Left forelimb (tissue), 1 donor: ENCODE results near the gene GRN.
"Not testable (repeated sequence)": the region's sequence is repeated elsewhere in the genome, so short reads cannot be mapped to it uniquely, and the experiment has no call there.

ENCODE experiments used
- DNase-seq: peaks from one replicate; pipeline ENCODE4 v3.0.0-alpha.2; 2018; ENCODE audit warnings: low spot score

Gene GRN

DNA sequence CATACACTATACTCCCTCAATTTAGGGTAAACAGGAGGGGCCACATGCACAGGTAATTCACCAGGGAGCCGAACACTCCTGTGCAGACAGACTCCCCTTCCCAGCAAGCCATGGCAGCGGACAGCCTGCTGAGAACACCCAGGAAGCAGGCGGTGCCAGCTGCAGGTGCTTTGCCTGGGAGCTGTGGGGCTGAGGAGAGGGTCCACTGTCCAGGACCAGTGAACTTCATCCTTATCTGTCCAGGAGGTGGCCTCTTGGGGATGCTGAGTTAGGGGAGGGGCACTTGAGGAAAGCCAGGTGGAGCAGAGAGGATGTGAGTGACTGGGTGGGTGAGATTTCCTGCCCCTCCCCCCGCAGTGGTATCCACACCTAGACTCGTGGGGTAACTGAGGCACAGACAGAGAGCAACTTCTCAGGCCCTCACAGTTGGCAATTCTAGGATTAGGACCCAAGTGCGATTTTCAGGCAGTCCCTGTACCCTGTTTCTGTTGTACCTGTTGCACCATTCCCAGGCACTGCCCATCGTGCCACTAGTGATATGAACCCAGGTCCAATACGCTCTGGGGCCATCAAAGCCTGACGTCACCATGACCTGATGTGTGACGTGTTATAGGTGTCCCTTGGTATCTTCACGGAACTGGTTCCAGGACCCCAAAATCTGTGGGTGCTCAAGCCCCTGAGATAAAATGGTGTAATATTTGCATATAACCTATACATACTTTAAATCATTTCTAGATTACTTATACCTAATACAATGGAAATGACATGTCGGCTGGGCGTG is 1.2 kb downstream of the GRN start:
- no peak for DNase-seq

DNA sequence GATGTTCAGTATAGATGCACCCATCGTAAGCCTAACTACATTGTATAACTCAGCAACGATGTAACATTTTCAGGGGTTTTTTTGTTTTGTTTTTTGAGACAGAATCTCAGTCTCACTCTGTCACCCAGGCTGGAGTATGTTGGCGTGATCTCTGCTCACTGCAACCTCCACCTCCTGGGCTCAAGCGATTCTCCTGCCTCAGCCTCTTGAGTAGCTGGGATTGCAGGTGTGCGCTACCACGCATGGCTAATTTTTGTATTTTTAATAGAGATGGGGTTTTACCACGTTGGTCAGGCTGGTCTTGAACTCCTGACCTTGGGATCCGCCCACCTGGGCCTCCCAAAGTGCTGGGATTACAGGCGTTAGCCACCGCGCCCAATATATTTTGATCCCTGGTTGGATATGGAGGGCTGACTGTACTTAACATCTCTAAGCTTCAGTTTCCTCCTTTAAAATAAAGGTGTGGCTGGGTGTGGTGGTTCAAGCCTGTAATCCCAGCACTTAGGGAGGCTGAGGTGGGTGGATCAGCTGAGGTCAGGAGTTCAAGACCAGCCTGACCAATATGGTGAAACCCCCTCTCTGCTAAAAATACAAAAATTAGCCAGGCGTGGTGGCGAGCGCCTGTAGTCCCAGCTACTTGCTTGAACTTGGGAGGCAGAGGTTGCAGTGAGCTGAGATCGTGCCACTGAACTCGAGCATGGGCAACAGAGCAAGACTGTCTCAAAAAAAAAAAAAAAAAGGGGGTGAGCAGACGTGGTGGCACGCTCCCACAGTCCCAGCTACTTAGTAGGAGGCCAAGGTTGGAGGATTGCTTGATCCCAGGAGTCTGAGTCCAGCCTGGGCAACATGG is 2.3 kb downstream of the GRN start:
- DNase-seq = not testable (repeated sequence)

DNA sequence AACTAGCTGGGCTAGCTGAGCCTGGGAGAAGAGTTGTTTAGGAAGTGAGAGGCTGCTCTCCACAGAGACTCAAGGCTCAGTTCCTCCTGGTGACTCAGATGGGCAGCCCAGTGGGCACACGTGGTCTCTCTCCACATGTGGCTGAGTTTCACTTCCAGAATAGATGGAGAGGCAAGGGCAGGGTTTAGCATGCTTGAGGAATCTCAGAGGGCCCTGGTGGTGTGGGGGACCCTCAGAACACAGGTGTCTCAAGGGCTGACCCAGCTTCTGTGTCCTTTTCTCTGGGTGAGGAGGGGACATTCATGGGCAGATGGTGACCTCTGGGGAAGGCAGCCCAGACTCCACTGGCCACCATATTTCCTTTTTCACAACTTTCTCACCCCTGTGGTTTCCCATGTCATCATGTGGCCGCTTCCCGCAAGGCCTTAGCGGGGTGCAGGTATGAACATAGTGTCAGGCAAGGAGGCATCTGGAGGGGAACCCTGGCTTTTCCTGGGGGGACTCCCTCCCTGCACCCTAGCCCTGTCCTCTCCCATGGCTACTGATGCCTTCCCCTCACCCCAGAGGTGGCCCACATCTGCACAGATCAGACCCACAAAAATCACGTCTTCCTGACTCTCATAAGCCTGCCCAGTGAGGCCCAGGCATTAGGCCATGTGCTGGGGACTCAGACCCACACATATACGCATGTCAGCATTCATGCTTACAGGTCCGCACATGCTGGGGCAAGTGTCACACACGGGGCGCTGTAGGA is 3.3 kb downstream of the GRN start:
- DNase-seq = no peak

DNA sequence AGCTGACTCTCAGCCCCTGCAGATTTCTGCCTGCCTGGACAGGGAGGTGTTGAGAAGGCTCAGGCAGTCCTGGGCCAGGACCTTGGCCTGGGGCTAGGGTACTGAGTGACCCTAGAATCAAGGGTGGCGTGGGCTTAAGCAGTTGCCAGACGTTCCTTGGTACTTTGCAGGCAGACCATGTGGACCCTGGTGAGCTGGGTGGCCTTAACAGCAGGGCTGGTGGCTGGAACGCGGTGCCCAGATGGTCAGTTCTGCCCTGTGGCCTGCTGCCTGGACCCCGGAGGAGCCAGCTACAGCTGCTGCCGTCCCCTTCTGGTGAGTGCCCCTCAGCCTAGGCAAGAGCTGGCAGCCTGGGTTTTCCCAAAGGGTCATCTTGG is 3.9 kb downstream of the GRN start:
- no peak for DNase-seq

DNA sequence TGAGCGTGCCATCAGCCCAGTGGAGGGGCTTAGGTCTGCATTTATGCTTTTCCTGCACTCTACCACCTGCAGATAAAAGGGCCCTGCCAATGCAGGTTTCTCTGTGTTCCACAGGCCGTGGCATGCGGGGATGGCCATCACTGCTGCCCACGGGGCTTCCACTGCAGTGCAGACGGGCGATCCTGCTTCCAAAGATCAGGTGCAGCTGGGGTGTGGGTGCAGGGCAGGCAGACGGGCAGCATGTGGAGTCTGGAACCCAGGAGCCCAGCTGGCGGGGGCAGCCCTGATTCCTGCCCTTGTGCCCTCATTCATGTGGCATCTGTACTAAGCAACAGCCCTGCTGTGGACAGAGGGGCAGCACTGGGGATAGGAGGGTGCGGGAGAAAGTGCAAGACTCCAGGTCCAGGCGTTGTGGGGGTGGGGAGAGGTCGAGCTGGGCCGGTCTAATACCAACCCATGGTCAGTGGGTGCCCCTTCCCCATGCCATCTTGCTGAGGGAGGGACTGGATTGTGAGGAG is 4.5 kb downstream of the GRN start:
- DNase-seq = no peak

DNA sequence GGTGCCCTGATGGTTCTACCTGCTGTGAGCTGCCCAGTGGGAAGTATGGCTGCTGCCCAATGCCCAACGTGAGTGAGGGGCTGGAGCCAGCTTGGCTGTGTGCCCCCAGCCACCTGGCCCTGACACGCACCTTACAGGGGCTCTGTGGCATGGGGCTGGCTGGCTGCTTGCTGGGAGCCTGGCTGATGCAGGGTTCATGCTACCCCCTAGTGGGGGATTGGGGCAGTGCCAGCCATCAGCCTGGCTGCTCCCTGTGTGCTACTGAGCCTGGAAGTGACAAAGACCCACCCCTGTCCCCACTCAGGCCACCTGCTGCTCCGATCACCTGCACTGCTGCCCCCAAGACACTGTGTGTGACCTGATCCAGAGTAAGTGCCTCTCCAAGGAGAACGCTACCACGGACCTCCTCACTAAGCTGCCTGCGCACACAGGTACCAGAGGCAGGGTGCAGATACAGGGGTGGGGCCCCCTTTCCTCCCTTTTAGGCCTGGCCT is 5.7 kb downstream of the GRN start:
- no peak for DNase-seq

DNA sequence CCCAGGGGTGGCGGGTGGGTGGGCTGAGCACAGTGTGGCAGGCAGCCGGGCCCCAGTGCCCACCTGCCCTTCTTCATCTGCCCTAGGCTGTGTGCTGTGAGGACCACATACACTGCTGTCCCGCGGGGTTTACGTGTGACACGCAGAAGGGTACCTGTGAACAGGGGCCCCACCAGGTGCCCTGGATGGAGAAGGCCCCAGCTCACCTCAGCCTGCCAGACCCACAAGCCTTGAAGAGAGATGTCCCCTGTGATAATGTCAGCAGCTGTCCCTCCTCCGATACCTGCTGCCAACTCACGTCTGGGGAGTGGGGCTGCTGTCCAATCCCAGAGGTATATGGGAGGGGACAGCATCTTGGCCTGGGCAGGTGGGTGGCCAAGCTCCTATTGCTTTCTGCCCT is 6.4 kb downstream of the GRN start:
- DNase-seq = no peak

DNA sequence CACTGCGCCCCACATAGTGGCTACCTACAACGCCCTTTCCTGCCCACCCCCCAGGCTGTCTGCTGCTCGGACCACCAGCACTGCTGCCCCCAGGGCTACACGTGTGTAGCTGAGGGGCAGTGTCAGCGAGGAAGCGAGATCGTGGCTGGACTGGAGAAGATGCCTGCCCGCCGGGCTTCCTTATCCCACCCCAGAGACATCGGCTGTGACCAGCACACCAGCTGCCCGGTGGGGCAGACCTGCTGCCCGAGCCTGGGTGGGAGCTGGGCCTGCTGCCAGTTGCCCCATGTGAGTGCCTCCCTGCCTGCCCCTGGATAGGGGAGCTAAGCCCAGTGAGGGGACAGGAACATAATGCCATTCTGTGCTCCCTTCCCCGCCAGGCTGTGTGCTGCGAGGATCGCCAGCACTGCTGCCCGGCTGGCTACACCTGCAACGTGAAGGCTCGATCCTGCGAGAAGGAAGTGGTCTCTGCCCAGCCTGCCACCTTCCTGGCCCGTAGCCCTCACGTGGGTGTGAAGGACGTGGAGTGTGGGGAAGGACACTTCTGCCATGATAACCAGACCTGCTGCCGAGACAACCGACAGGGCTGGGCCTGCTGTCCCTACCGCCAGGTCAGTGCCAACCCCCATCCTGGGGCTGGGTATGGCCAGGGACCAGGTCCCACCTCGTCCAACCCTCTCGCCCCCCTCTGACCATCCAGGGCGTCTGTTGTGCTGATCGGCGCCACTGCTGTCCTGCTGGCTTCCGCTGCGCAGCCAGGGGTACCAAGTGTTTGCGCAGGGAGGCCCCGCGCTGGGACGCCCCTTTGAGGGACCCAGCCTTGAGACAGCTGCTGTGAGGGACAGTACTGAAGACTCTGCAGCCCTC is 7.1 kb downstream of the GRN start:
- DNase-seq = no peak

DNA sequence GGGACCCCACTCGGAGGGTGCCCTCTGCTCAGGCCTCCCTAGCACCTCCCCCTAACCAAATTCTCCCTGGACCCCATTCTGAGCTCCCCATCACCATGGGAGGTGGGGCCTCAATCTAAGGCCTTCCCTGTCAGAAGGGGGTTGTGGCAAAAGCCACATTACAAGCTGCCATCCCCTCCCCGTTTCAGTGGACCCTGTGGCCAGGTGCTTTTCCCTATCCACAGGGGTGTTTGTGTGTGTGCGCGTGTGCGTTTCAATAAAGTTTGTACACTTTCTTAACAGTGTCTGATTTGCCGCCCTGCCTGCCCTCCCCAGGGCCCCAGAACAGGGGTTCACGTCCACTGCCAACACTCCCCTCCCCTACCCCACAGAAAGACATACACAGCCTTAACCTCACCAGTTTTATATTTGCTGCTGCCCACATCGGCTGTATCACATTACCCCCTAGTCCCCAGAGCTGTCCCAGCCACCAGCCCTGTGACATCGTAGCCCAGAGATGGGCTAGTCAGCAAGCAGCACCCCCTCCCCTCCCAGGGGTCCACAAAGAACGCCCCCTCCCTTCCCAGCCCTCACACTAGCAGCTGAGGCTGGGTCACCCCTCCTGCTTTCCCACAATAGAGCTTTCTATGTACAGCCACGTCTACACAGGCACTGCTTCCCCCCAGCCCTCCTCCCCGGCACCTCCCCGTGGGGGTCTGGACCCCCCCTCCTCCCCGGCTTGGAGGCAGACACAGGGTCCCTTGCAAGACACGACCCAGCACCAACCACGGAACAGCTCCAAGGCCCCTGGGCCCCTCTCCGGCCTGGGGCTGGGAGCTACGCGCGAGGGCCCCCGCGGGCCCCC is 7.9 kb downstream of the GRN start:
- no peak for DNase-seq

DNA sequence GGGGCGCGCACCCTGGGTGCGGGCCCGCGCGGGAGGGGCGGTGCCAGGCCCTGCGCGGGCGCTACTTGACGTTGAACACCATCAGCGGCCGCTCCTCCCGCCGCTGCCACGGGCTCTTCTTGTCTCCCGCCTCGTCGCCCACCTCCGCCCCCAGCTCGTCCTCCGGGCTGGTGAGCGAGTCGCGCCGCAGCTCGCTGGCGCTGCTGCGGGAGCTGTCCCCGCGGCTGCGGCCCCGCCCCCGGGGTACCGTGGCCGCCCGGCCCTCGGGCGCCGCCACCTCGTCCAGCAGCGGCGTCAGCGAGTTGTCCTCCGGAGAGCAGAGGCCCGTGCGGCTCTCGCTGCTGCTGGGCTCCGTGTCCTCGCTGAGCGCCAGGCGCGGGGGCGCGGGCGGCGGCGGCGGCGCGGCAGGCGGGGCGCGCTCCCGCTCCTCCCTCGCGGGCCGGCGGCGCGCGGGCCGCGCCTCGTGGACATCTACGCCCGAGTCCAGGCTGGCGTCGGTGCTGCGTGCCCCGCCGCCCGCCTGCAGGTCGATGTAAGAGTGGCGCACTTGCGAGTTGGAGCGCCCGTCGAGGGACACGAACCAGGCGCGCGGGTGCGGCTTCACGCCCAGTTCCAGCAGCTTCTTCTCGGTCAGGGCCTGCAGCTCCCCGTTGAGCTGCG is 8.7 kb downstream of the GRN start:
- DNase-seq = no peak

DNA sequence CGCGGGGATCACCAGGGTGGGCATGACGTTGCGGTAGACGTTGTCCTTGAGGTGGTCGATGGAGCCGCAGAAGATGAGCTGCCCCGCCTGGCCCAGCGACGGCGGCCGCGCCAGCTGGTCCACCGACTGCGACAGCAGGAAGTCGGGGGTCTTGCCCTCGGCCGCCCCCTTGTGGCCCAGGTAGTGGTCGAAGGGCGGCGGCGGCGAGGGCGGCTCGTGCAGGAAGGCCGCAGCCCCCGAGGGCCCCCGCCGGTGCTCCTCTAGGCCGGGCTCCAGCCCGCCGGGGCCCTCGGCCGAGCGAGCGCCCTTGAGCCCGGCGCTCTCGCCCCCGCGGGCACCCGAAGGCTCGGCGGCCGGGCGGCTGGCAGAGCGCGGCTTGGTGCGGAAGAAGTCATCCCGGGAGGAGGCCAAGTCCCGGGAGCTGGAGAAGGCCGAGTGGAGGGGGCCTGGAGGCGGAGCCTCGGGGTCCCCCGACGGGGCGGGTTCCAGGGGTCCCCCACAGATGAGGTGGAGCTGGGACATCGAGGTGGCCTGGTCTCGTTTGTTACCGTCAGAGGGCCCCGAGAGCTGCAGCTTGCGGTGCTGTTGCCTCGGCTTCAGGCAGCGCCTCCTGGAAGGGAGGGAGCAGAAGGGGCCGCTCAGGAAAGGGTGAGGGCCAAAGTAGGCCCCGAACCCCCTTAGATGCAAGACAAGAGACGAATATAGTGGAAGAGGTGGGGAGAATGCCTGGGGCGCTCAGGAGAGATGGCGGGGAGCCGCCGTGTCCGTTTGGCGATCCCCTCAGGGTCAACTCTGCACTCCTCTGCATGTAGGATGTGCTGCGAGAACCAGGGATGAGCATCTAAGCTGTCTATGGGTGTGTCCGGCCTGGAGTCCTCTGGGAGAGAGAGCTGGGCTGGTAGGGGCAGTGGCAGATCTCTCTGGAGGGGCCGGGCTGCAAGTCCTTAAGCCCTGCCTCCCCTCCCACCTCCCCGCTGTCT is 9.8 kb downstream of the GRN start:
- DNase-seq = no peak

DNA sequence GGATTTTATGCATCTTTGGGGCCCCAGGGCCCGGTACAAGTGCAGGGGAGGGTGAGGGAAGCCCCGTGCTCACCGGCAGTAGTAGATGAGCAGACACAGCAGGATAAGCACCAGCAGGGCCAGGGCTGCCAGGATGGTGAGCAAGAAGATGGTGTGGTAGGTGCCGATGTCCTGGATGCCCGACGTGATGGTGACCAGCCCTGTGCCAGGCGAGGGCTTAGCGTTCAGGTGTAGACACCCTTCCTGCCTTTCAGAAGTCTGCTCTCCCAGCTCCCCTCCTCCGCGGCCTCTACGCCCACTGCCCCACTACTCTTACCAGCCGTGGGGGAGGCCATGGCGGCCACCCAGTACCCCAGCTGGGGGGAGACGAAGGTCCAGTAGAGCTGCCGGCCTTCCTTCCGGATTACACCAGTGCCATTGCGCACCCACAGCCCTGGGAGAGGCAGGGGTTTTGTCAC is 10.6 kb downstream of the GRN start:
- DNase-seq = no peak

DNA sequence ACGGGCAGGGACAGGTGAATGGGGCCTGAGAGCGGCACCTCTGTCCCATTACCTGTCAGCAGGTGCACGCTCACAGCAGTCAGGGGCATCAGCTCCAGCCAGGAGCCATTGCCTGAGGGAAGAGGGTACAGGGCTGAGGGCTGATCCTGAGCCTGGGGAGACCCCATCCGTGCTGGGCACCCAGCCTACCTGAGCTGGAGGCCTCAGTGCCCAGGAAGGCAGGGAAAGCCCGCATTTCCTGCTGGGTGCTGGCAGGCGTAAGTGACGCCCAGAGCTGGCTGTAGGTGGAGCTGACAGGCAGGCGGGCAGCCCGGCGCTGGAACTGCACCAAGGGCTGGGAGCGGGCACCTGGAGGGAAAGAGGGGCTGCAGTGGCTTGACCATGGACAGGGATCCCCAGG is 11.1 kb downstream of the GRN start:
- no peak for DNase-seq

DNA sequence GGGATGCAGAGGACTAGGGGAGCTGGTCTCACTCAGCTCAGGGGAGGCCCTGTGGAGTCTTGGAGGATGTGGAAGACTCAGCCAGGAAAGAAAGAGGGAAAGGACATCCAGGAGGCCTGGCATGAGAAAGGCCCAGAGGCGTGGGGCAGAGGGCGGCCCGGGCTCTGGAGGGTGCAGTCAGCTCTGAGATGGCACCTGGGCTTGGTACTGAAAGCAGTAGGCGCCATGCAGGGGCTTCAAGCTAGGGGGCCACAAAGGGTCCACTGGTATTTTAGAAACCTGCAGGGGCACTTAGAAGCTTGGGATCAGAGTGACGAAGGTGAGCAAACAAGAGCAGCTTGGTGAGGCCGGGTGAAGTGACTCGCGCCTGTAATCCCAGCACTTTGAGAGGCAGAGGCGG is 13.0 kb downstream of the GRN start:
- no peak for DNase-seq

DNA sequence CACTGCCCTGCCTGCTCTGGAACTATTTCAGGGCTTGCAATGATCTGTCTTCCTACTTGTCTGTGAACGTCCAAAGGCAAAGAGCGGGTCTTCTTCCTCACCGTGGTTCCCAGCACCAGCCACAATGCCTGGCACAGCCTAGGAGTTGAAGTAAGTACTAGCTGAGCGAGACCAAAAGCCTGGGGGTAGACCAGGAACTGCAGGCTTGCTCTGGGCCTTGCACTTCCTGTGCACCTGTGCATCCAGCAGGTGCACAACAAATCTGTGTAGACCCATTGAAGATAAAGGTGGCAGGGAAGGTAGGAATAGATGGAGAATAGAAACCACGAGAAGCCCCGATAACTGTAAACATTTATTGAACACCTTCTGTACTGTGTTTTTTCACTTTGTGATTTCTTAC is 13.9 kb downstream of the GRN start:
- DNase-seq = no peak

DNA sequence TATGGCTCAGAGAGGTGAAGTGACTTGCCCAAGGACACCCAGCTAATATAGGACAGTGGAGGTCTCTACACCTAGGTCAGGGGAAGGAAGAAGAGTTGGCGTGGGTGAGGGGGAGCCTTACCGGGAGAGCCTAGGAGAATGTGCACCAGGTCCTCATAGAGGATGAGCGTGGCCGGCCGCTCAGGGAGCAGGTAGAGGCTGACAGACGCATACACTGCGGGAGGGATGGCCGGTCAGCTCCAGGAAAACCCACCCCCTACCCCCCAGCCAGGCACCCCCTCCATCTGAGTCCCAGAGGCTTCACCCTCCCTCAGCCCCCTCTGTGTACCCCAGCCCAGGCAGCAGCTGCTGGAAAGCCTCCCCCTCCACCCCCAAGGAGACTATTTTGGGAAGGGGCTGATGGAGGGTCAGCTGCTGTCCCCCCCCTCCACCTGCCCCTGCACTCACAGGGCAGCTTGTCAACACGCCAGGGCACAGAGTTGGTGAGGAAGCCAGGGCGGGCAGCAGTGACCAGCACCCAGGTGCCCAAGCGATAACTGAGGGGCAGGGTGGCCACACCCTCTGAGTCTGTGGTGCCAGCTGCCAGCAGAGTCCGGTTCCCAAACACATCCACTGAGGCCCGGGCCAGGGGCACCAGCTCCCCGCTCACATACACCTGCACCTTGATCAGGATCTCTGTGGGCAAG is 14.5 kb downstream of the GRN start:
- no peak for DNase-seq

DNA sequence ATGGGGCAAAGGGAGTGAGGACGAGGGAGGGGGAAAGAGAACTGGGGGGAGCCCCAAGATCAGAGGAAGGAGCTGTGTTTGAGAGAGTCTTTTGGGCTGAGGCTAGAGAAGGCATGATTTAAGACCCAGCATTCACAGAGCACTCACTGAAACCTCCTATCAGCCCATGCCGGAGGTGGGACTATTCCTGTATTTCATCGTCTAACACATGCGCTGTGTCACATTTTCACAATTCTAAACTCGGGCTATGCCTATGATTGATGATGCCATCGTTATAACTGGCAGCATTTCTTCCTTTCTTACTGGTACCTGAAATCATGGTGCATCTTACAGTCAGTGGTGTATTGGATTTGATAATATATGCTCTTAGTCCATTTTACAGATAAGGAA is 15.0 kb downstream of the GRN start:
- DNase-seq = no peak

DNA sequence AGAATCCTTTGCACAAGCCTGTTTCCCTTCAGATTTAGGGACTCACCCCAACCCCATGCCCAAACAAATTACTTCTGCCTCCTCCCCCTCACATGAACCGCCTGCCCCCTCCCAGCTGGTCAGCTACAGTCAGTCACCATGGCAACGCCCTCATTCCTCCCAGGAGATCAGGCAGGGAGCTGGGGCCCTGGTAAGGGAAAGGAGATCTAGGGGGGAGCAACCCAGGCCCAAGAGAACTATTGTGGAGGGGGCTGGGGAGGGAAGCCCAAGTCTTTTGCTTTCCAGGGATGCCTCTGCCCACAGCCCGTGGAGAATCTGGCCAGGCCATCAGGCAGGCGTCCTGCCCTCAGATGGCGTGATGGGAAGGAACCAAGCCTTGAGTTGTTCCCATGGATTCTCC is 15.7 kb downstream of the GRN start:
- no peak for DNase-seq
